HL-60 (cell line): ENCODE results near the gene P2RX5.
"Not testable (repeated sequence)": the region's sequence is repeated elsewhere in the genome, so short reads cannot be mapped to it uniquely, and the experiment has no call there.

Experiments
- DNase-seq, 2 experiments: peaks; one replicate each; pipeline ENCODE4 v3.0.0-alpha.2; 2010 to 2020; ENCODE audit warnings: low read depth in 1 of 2, low spot score in 1 of 2
- H3K27ac ChIP-seq: fragments of 250-450 bp; sonication (Bioruptor Pico); replicated peaks from 2 replicates; pipeline ENCODE4 v1.5.1; 2020; ENCODE audit warnings: mild to moderate bottlenecking, moderate library complexity
- H3K27me3 ChIP-seq: fragments of 250-450 bp; sonication (Bioruptor Pico); 2 replicates; pipeline ENCODE4 v1.5.1; 2021; ENCODE audit warnings: mild to moderate bottlenecking, moderate library complexity; ENCODE audit not compliant: insufficient read depth, poor library complexity, severe bottlenecking
- H3K4me3 ChIP-seq: replicated peaks from 2 replicates; pipeline ENCODE4 v1.5.1; 2011; ENCODE audit warnings: mild to moderate bottlenecking, control low read depth, low read length; ENCODE audit not compliant: insufficient read depth
- GABPA ChIP-seq: IDR thresholded peaks from 2 replicates; pipeline ENCODE4 v1.6.1; 2012; ENCODE audit warnings: low read depth
- POLR2AphosphoS5 ChIP-seq: IDR thresholded peaks from 2 replicates; pipeline ENCODE4 v1.6.1; 2012; ENCODE audit warnings: low read depth
- SPI1 ChIP-seq: IDR thresholded peaks from 2 replicates; pipeline ENCODE4 v1.6.1; 2012; ENCODE audit warnings: low read depth, mild to moderate bottlenecking, borderline replicate concordance
- TF ChIP-seq, protein P1 (sequence below): IDR thresholded peaks from 2 replicates; pipeline ENCODE4 v1.6.1; 2012; ENCODE audit warnings: low read depth; ENCODE audit not compliant: insufficient replicate concordance
- TF ChIP-seq, protein P2 (sequence below): IDR thresholded peaks from one replicate; pipeline ENCODE4 v1.5.1; 2011; ENCODE audit warnings: low read length, control low read depth, inconsistent platforms; ENCODE audit not compliant: insufficient read depth

The P2RX5 gene

DNA sequence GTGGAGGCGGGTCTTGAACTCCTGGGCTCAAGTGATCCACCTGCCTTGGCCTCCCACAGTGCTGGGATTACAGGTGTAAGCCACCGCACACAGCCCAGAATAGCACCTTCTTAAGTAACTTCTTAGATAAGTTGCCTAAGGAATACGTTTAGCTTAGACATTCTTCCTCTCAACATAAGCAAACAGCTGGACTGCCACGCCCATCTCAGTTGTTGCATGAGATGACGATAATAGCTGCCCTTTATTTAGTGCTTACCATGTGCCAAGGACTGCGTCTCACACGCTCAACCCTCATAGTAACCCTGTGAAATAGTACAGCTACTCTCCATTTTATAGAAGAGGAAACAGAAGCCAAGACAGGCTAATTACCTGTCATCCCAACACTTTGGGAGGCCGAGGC, 39.6 kb upstream of the P2RX5 start:
- Histone ChIP-seq H3K27me3 (no peaks in the 10 kb centered on the region), H3K4me3 (no peak overlapping the region), H3K27ac (no peak overlapping the region)
- TF ChIP-seq, protein P1, sequence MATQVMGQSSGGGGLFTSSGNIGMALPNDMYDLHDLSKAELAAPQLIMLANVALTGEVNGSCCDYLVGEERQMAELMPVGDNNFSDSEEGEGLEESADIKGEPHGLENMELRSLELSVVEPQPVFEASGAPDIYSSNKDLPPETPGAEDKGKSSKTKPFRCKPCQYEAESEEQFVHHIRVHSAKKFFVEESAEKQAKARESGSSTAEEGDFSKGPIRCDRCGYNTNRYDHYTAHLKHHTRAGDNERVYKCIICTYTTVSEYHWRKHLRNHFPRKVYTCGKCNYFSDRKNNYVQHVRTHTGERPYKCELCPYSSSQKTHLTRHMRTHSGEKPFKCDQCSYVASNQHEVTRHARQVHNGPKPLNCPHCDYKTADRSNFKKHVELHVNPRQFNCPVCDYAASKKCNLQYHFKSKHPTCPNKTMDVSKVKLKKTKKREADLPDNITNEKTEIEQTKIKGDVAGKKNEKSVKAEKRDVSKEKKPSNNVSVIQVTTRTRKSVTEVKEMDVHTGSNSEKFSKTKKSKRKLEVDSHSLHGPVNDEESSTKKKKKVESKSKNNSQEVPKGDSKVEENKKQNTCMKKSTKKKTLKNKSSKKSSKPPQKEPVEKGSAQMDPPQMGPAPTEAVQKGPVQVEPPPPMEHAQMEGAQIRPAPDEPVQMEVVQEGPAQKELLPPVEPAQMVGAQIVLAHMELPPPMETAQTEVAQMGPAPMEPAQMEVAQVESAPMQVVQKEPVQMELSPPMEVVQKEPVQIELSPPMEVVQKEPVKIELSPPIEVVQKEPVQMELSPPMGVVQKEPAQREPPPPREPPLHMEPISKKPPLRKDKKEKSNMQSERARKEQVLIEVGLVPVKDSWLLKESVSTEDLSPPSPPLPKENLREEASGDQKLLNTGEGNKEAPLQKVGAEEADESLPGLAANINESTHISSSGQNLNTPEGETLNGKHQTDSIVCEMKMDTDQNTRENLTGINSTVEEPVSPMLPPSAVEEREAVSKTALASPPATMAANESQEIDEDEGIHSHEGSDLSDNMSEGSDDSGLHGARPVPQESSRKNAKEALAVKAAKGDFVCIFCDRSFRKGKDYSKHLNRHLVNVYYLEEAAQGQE: no peak
- TF ChIP-seq, protein P2, sequence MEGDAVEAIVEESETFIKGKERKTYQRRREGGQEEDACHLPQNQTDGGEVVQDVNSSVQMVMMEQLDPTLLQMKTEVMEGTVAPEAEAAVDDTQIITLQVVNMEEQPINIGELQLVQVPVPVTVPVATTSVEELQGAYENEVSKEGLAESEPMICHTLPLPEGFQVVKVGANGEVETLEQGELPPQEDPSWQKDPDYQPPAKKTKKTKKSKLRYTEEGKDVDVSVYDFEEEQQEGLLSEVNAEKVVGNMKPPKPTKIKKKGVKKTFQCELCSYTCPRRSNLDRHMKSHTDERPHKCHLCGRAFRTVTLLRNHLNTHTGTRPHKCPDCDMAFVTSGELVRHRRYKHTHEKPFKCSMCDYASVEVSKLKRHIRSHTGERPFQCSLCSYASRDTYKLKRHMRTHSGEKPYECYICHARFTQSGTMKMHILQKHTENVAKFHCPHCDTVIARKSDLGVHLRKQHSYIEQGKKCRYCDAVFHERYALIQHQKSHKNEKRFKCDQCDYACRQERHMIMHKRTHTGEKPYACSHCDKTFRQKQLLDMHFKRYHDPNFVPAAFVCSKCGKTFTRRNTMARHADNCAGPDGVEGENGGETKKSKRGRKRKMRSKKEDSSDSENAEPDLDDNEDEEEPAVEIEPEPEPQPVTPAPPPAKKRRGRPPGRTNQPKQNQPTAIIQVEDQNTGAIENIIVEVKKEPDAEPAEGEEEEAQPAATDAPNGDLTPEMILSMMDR: no peak
- no peak for TF ChIP-seq POLR2AphosphoS5
- TF ChIP-seq GABPA: no peak
- TF ChIP-seq SPI1: no peak
- DNase-seq: no peak

- not testable (repeated sequence) for H3K27me3 ChIP-seq, H3K4me3 ChIP-seq, DNase-seq, H3K27ac ChIP-seq
Measured at GRCh38 chr17:3734911-3735276, 38.9 kb upstream of the P2RX5 start.

GRCh38 chr17:3732210-3732621, 36.3 kb upstream of the P2RX5 start:
- no peak overlapping the region for H3K4me3 ChIP-seq
- no peaks in the 10 kb centered on the region for H3K27me3 ChIP-seq
- TF ChIP-seq, protein P2: no peak
- TF ChIP-seq SPI1: no peak
- no peak for DNase-seq
- H3K27ac ChIP-seq: no peak overlapping the region

DNA sequence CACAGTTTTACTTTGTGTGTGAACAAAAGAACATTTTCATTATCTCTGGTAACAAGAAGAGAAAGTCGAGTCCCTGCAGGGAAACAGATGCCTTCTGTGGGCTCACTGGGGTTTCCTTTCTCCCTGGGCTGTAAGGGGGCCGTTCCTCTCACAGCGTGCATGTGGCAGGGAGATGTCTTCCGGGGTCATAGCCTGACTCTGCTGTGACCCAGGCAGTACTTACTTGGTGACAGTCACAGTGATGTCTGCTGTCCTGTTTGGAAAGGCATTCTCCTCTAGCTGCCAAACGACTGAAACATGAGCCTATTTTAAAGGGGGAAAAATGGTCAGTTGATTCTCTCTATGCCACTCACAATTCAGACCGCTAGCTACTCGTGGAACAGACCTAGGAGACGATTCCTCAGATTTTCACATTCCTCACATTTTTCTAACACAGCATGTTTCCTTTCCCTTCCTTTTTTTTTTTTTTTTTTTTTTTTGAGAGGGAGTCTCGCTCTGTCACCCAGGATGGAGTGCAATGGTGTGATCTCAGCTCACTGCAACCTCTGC, 35.0 kb upstream of the P2RX5 start:
- TF ChIP-seq POLR2AphosphoS5 (no peak), GABPA (no peak), SPI1 (no peak)
- TF ChIP-seq, protein P1: no peak
- TF ChIP-seq, protein P2: no peak
- DNase-seq: no peak
- no peak overlapping the region for H3K27ac ChIP-seq
- H3K27me3 ChIP-seq: no peaks in the 10 kb centered on the region
- H3K4me3 ChIP-seq: no peak overlapping the region
